PC-3 (cell line): Measurements from ENCODE around the gene CTRB1. TPM values are rescaled to one million over a fixed set of nuclear protein-coding genes. Genes with fewer than 3 reads are reported as not detected.

ENCODE experiments used
- ATAC-seq: fragments of 200-7000 bp; cut with Tn5 transposase; 2 replicates; pipeline ENCODE4 v1.9.1; 2020; ENCODE audit warnings: mild to moderate bottlenecking, moderate library complexity
- BruUV-seq: library from RNA; stranded (reverse); fragments of 400-500 nt; replicated peaks from 2 replicates; lab custom pipeline; 2021; lab: Mats Ljungman, UMichigan
- CTCF ChIA-PET: fragments of 300-600 bp; sonication (Branson Sonifier 250); formaldehyde crosslinking; loops from one replicate; lab custom pipeline; 2022; ENCODE audit warnings: antibody characterized with exemption; lab: Charles Lee
- POLR2A ChIA-PET: fragments of 300-600 bp; sonication (Branson Sonifier 250); formaldehyde crosslinking; loops from one replicate; lab custom pipeline; 2022; ENCODE audit warnings: antibody characterized with exemption; ENCODE audit not compliant: unreplicated experiment; lab: Charles Lee
- DNase-seq: peaks from one replicate; pipeline ENCODE4 v3.0.0-alpha.2; 2015
- H2AFZ ChIP-seq: fragments of 300-600 bp; sonication (generic); 2 replicates; pipeline ENCODE4 v1.6.0; 2016; ENCODE audit warnings: antibody characterized with exemption, low read length
- H3F3A ChIP-seq: fragments of 300-600 bp; sonication (generic); one replicate; pipeline ENCODE4 v1.6.0; 2017; ENCODE audit warnings: antibody characterized with exemption, low read length, control low read depth, mild to moderate bottlenecking; ENCODE audit not compliant: unreplicated experiment
- H3K27ac ChIP-seq: fragments of 300-600 bp; sonication (generic); 2 replicates; pipeline ENCODE4 v1.5.1; 2016; ENCODE audit warnings: mild to moderate bottlenecking, low read length
- H3K27me3 ChIP-seq: fragments of 300-600 bp; sonication (generic); 2 replicates; pipeline ENCODE4 v1.6.1; 2016; ENCODE audit warnings: low read length, mixed read lengths
- H3K36me3 ChIP-seq: fragments of 300-600 bp; sonication (generic); 2 replicates; pipeline ENCODE4 v1.6.1; 2016; ENCODE audit warnings: low read depth, mixed run types, low read length, mixed read lengths
- H3K4me1 ChIP-seq: fragments of 300-600 bp; sonication (generic); 2 replicates; pipeline ENCODE4 v1.5.1; 2016; ENCODE audit warnings: low read length; ENCODE audit not compliant: insufficient read depth
- H3K4me2 ChIP-seq: fragments of 300-600 bp; sonication (generic); 2 replicates; pipeline ENCODE4 v1.6.0; 2016; ENCODE audit warnings: low read length
- H3K4me3 ChIP-seq: fragments of 300-600 bp; sonication (generic); 2 replicates; pipeline ENCODE4 v1.5.1; 2016; ENCODE audit warnings: mild to moderate bottlenecking, low read length, mixed read lengths
- H3K79me2 ChIP-seq: fragments of 300-600 bp; sonication (generic); 2 replicates; pipeline ENCODE4 v1.6.1; 2017; ENCODE audit warnings: low read length, mixed read lengths
- H3K9ac ChIP-seq: fragments of 300-600 bp; sonication (generic); 2 replicates; pipeline ENCODE4 v1.6.0; 2016; ENCODE audit warnings: mild to moderate bottlenecking, low read length
- H3K9me2 ChIP-seq: fragments of 300-600 bp; sonication (generic); replicated peaks from 2 replicates; pipeline ENCODE4 v1.6.1; 2016; ENCODE audit warnings: mixed run types, low read length, mixed read lengths
- H3K9me3 ChIP-seq: fragments of 300-600 bp; sonication (generic); 2 replicates; pipeline ENCODE4 v1.6.1; 2016; ENCODE audit warnings: low read length, mixed read lengths
- H4K20me1 ChIP-seq: fragments of 300-600 bp; sonication (generic); 2 replicates; pipeline ENCODE4 v1.6.1; 2016; ENCODE audit warnings: low read length, mixed read lengths
- EZH2 ChIP-seq: fragments of 300-600 bp; sonication (generic); IDR thresholded peaks from one replicate; pipeline ENCODE4 v1.6.1; 2017; ENCODE audit warnings: antibody characterized with exemption, mild to moderate bottlenecking, low read length; ENCODE audit not compliant: unreplicated experiment
- EZH2phosphoT487 ChIP-seq: fragments of 300-600 bp; sonication (generic); IDR thresholded peaks from 2 replicates; pipeline ENCODE4 v1.6.1; 2018; ENCODE audit warnings: mild to moderate bottlenecking, antibody characterized with exemption, low read length, borderline replicate concordance
- intact Hi-C: fragments of 100-400 bp; cut with micrococcal nuclease; formaldehyde crosslinking; loops from 2 replicates; pipeline ENCODE4 v1.9.0; 2023
- total RNA-seq: library from RNA; depleted of rRNA; stranded (reverse); fragments of >200 nt; gene quantifications from 2 replicates; pipeline ENCODE4 v1.2.3, GENCODE V29; 2014
- TF ChIP-seq, protein P1 (sequence below): fragments of 300-600 bp; sonication (generic); conservative IDR thresholded peaks from 2 replicates; pipeline ENCODE4 v1.5.1; 2017; ENCODE audit warnings: antibody characterized with exemption, low read depth, mild to moderate bottlenecking, low read length

The CTRB1 gene
- total RNA-seq, 1 experiment from 2014 or later = not detected

DNA sequence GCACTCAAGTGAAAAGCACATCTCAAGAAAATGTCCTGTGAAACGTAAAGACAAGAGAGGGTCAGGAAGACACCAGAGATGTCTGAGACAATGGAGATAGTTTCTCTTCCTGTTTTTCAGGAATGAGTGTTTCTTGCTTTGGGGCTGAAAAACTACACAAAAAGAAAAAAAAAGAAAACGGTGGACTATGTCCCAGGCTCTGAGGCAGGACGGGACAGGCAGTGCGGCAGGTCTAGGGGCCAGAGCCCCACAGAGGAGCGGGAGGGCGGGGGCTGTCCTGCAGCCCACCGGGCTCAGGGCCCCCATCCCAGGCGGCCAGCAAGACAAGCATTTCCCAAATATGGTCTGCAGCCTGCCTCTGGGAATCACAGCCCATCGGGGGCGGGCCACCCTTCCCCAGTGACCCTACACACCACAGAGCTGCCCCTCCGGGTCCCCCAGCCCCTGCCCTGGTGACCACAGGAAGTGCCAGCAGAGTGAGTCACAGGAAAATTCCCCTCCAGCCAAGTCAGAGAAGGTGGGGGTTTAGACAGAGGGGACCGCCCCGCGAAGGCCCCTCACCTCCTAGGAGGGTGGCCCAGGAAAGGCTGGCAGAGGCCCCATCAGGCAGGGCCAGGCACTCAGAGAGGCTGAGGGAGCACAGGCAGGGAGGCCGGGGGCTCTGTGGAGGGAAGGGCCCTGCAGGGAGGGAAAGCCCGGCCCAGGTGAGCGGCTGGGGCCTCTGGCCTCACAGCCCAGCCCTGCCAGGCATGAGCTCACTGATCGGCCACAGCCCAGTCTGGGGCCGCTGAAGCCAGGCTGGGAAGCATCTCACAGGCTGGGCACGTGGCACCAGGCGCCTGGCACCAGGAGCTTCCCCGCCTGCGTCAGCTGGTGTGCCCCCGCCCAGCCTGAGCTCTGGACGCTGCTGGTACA, 26.3 kb downstream of the CTRB1 start:
- H3K27ac ChIP-seq = peak overlapping the region; percentile 86
- peaks cover 18% of the 10 kb centered on the region for H4K20me1 ChIP-seq
- ATAC-seq (peak; percentile 73), DNase-seq (peak; percentile 94)
- POLR2A ChIA-PET = interaction anchor here (0.7 to 0.9 kb wide), 2 partner anchors 61 to 97 kb away, joined by 3 read pairs; no protein-coding TSS in a partner anchor
- no peaks in the 10 kb centered on the region for H3K9me2 ChIP-seq
- no peaks in the 10 kb centered on the region for H3K27me3 ChIP-seq
- CTCF ChIA-PET = interaction anchor here (0.6 to 1.9 kb wide), 3 partner anchors 60 to 272 kb away, joined by 3 to 8 read pairs (median 5); no protein-coding TSS in a partner anchor
- BruUV-seq = no TSS peak
- H3K4me3 ChIP-seq = no peak overlapping the region
- no peaks in the 10 kb centered on the region for H3K9me3 ChIP-seq
- H3K4me2 ChIP-seq = peak overlapping the region; percentile 60
- no peak overlapping the region for H2AFZ ChIP-seq
- H3K4me1 ChIP-seq = peaks cover 63% of the 10 kb centered on the region
- TF ChIP-seq, protein P1, sequence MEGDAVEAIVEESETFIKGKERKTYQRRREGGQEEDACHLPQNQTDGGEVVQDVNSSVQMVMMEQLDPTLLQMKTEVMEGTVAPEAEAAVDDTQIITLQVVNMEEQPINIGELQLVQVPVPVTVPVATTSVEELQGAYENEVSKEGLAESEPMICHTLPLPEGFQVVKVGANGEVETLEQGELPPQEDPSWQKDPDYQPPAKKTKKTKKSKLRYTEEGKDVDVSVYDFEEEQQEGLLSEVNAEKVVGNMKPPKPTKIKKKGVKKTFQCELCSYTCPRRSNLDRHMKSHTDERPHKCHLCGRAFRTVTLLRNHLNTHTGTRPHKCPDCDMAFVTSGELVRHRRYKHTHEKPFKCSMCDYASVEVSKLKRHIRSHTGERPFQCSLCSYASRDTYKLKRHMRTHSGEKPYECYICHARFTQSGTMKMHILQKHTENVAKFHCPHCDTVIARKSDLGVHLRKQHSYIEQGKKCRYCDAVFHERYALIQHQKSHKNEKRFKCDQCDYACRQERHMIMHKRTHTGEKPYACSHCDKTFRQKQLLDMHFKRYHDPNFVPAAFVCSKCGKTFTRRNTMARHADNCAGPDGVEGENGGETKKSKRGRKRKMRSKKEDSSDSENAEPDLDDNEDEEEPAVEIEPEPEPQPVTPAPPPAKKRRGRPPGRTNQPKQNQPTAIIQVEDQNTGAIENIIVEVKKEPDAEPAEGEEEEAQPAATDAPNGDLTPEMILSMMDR = no peak
- TF ChIP-seq EZH2phosphoT487 = peak; percentile 57; the same call in 1 of the 2 replicates
- H3K9ac ChIP-seq = peak overlapping the region; percentile 63
- peaks cover 7% of the 10 kb centered on the region; the same call in 1 of the 2 replicates for H3K36me3 ChIP-seq
- intact Hi-C loops = loop anchor here (1.0 kb wide), 2 partner anchors 11 to 60 kb away; no protein-coding TSS in a partner anchor
- H3F3A ChIP-seq = no peaks in the 10 kb centered on the region
- peaks cover 88% of the 10 kb centered on the region for H3K79me2 ChIP-seq

- Histone ChIP-seq H3K4me3 (no peak overlapping the region), H4K20me1 (peaks cover 19% of the 10 kb centered on the region), H2AFZ (no peak overlapping the region), H3K9me2 (no peaks in the 10 kb centered on the region), H3K9me3 (no peaks in the 10 kb centered on the region), H3K4me1 (peaks cover 64% of the 10 kb centered on the region), H3K9ac (peak overlapping the region; percentile 63; the same call in 1 of the 2 replicates), H3K36me3 (peaks cover 7% of the 10 kb centered on the region; the same call in 1 of the 2 replicates), H3K27me3 (no peaks in the 10 kb centered on the region), H3K27ac (peak overlapping the region; percentile 86), H3K79me2 (peaks cover 84% of the 10 kb centered on the region), H3K4me2 (peak overlapping the region; percentile 60; the same call in 1 of the 2 replicates), H3F3A (no peaks in the 10 kb centered on the region)
- ATAC-seq (no peak), DNase-seq (no peak)
- no peak for TF ChIP-seq EZH2phosphoT487
- TF ChIP-seq, protein P1 = no peak
- no peak for TF ChIP-seq EZH2
- BruUV-seq = no TSS peak
- ChIA-PET POLR2A (no interaction called here), CTCF (interaction anchor here (1.9 kb wide), 1 partner anchor 59 kb away, joined by 8 read pairs; no protein-coding TSS in a partner anchor)
- intact Hi-C loops = no loop called here
These were observed 27.9 kb downstream of the CTRB1 start for GRCh38 chr16:75246504-75247205.
